Measurements from ENCODE around the gene REXO4.
"Not testable (repeated sequence)": the region's sequence is repeated elsewhere in the genome, so short reads cannot be mapped to it uniquely, and the experiment has no call there.

Gene REXO4

GRCh38 chr9:133417541-133418461 is at the start of gene REXO4:
REXO4 (minus strand) TSS chr9:133418010; CDS start chr9:133417844, 166 bp downstream.
- peak; percentile 45 for DNase-seq

GRCh38 chr9:133467101-133467500 is 49.3 kb upstream of the REXO4 start:
- no peak for DNase-seq

GRCh38 chr9:133465984-133466383 is 48.2 kb upstream of the REXO4 start:
- no peak for DNase-seq

- no peak for DNase-seq
Measured at GRCh38 chr9:133464638-133465037, 46.8 kb upstream of the REXO4 start.

GRCh38 chr9:133463864-133464615 is 46.2 kb upstream of the REXO4 start:
- no peak for DNase-seq

- no peak for DNase-seq
Measured at GRCh38 chr9:133463234-133463863, 45.5 kb upstream of the REXO4 start.

GRCh38 chr9:133461975-133462374 is 44.2 kb upstream of the REXO4 start:
- no peak for DNase-seq

GRCh38 chr9:133460405-133461175 is 42.8 kb upstream of the REXO4 start:
- DNase-seq, result no peak

- DNase-seq, result peak; percentile 91
Measured at GRCh38 chr9:133459476-133460404, 41.9 kb upstream of the REXO4 start, which contains the start of gene CACFD1. CACFD1 (plus strand) TSS chr9:133459978; CDS start chr9:133460067, 89 bp downstream.

GRCh38 chr9:133458643-133459312 is 41.0 kb upstream of the REXO4 start:
- no peak for DNase-seq

GRCh38 chr9:133457748-133458147 is 39.9 kb upstream of the REXO4 start:
- no peak for DNase-seq

- no peak for DNase-seq
Measured at GRCh38 chr9:133457233-133457632, 39.4 kb upstream of the REXO4 start.

GRCh38 chr9:133456409-133456808 is 38.6 kb upstream of the REXO4 start:
- DNase-seq, result no peak

GRCh38 chr9:133455936-133456335 is 38.1 kb upstream of the REXO4 start:
- no peak for DNase-seq

- no peak for DNase-seq
Measured at GRCh38 chr9:133454943-133455673, 37.3 kb upstream of the REXO4 start.

- no peak for DNase-seq
Measured at GRCh38 chr9:133454325-133454724, 36.5 kb upstream of the REXO4 start.

- DNase-seq, result no peak
Measured at GRCh38 chr9:133453651-133454050, 35.8 kb upstream of the REXO4 start.

GRCh38 chr9:133452562-133452961 is 34.8 kb upstream of the REXO4 start:
- no peak for DNase-seq

- not testable (repeated sequence) for DNase-seq
Measured at GRCh38 chr9:133451865-133452264, 34.1 kb upstream of the REXO4 start.

GRCh38 chr9:133449760-133450159 is 31.9 kb upstream of the REXO4 start:
- no peak for DNase-seq
